Tibial artery (tissue), 4 donors: ENCODE measurements around the gene SEC16B.

Source experiments
- DNase-seq, 2 donors: peaks; one replicate each; pipeline ENCODE4 v3.0.0-alpha.2; 2019
- H3K27ac ChIP-seq, 2 donors: fragments of 200-600 bp; sonication (generic) in 1 of 2; 1 replicate in 1 of 2; 2 replicates in 1 of 2; pipeline ENCODE4 v1.5.1; 2018 to 2019; ENCODE audit warnings: mild to moderate bottlenecking in 1 of 2
- H3K27me3 ChIP-seq, 2 donors: fragments of 200-600 bp; sonication (generic) in 1 of 2; one replicate each; pipeline versions ENCODE4 v1.5.1 to v1.6.0; 2016 to 2019
- H3K36me3 ChIP-seq, 3 donors: fragments of 200-600 bp; sonication (generic) in 2 of 3; one replicate each; pipeline ENCODE4 v1.5.1; 2016 to 2019; ENCODE audit warnings: mild to moderate bottlenecking in 2 of 3
- H3K4me1 ChIP-seq, 4 donors: fragments of 200-600 bp; sonication (generic) in 2 of 4; 1 replicate in 3 of 4; 2 replicates in 1 of 4; pipeline ENCODE4 v1.5.1; 2016 to 2019
- H3K4me3 ChIP-seq, 2 donors: fragments of 200-600 bp; sonication (generic) in 1 of 2; 1 replicate in 1 of 2; 2 replicates in 1 of 2; pipeline ENCODE4 v1.5.1; 2018 to 2019; ENCODE audit warnings: mild to moderate bottlenecking in 2 of 2
- H3K9me3 ChIP-seq, 3 donors: fragments of 200-600 bp; sonication (generic) in 1 of 3; one replicate each; pipeline ENCODE4 v1.5.1; 2016 to 2019
- intact Hi-C: fragments of 100-400 bp; cut with DNase I; formaldehyde crosslinking; loops from one replicate; pipeline ENCODE4 v1.15.0; 2023; ENCODE audit warnings: low total_unique reads
- TF ChIP-seq, protein P1 (sequence below), 2 experiments: fragments of 200-600 bp in 1 of 2; fragments of 450-650 bp in 1 of 2; IDR thresholded peaks; one replicate each; pipeline ENCODE4 v1.5.1; 2017 to 2019; ENCODE audit warnings: antibody characterized with exemption in 2 of 2, mild to moderate bottlenecking in 1 of 2, moderate library complexity in 1 of 2

Gene SEC16B

DNA sequence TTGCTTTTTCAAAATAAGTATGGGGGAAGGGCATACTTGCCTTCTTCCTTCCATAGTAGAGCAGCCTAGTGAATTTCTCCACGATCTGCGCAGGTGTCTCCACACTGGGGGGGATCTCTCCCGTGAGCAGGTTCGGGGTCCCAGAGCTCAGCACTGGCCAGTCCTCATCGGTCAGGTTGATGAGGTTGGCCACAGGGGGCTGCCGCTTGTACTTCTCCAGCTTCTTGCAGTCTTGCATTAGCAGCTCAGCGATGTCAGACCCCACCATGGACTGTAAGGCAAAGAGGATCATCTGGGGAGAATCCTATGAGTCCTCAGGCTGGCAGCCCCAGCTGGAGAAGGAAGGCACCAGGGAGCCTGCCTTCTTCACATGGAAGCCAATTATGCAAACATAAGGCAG lies 11.8 kb downstream of the SEC16B start:
- intact Hi-C loops = no loop called here

DNA sequence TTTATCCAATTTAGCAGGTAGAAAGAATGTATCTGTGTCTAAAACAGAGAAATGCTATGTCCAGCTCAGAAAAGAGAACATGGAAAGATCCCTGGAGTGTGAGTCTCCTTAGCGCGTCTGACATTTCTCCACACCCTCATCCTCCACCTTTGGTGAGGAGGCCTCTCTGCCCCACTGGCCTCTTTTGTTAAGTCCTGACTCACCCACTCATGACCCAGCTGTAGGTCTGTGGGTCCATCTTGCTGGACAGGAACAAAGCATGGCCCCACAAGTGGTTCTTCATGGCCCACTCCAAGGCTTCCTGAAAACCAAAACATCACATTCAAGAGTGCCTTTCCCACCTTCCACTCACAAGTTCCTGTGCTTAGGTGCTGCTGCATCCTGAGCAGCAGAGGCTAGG lies 15.8 kb downstream of the SEC16B start:
- H3K4me1 ChIP-seq = no peaks in the 10 kb centered on the region
- no peaks in the 10 kb centered on the region for H3K27me3 ChIP-seq
- TF ChIP-seq, protein P1, sequence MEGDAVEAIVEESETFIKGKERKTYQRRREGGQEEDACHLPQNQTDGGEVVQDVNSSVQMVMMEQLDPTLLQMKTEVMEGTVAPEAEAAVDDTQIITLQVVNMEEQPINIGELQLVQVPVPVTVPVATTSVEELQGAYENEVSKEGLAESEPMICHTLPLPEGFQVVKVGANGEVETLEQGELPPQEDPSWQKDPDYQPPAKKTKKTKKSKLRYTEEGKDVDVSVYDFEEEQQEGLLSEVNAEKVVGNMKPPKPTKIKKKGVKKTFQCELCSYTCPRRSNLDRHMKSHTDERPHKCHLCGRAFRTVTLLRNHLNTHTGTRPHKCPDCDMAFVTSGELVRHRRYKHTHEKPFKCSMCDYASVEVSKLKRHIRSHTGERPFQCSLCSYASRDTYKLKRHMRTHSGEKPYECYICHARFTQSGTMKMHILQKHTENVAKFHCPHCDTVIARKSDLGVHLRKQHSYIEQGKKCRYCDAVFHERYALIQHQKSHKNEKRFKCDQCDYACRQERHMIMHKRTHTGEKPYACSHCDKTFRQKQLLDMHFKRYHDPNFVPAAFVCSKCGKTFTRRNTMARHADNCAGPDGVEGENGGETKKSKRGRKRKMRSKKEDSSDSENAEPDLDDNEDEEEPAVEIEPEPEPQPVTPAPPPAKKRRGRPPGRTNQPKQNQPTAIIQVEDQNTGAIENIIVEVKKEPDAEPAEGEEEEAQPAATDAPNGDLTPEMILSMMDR (IDR thresholded peaks at IDR 0.05) = no peak
- H3K36me3 ChIP-seq = peaks cover 0 to 40% (median 20%) of the 10 kb centered on the region in 3 donors
- no peak overlapping the region for H3K4me3 ChIP-seq
- no peak for DNase-seq
- intact Hi-C loops = no loop called here
- H3K9me3 ChIP-seq = no peaks in the 10 kb centered on the region
- no peak overlapping the region for H3K27ac ChIP-seq

More for the DNA sequence above, 11.8 kb downstream of the SEC16B start:
- Histone ChIP-seq H3K9me3 (no peaks in the 10 kb centered on the region), H3K27me3 (no peaks in the 10 kb centered on the region), H3K36me3 (peaks cover 0 to 49% (median 36%) of the 10 kb centered on the region in 3 donors), H3K27ac (no peak overlapping the region), H3K4me3 (no peak overlapping the region), H3K4me1 (no peaks in the 10 kb centered on the region)
- no peak for DNase-seq
- TF ChIP-seq, protein P1 (IDR thresholded peaks at IDR 0.05) = no peak

DNA sequence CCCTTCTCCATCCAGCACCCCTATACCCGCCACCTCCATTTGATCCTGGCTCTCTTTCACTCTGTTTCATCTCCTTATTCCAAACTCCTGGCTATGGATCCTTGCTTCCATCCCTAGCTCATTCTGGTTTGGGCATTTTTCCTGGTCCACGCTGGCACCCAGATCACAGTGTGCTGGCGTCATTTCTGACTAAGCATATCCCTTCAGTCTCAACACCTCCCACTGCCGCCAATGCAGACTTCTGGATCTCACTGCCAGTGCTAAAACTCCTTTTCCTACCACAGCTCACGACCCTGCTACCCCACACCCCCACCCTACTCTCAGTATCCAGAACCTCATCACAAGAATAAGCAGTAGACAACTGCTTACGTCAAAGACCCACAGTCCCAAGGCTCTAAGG lies 16.3 kb downstream of the SEC16B start:
- peaks cover 0 to 36% (median 20%) of the 10 kb centered on the region in 3 donors for H3K36me3 ChIP-seq

DNA sequence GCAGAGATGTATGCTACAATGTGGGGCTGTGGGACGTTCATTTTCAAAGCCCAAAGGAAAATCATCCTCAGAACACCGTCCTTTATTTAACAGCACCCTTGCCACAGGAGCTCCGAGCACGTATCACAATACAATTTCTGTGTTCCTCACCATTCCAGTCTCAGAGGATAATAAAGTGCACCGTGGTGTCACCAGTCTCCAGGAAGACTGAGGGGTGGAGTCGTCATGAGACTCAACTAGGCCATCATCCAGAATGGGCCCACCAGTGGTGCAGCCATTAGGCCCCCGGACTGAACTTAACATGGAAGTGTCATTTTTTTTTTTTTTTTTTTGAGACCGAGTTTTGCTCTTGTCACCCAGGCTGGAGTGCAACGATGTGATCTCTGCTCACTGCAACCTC lies 17.2 kb downstream of the SEC16B start:
- no peaks in the 10 kb centered on the region for H3K27me3 ChIP-seq
- peaks cover 0 to 28% (median 15%) of the 10 kb centered on the region in 3 donors for H3K36me3 ChIP-seq
- TF ChIP-seq, protein P1 (IDR thresholded peaks at IDR 0.05) = no peak
- no peak overlapping the region for H3K27ac ChIP-seq
- H3K9me3 ChIP-seq = no peaks in the 10 kb centered on the region
- intact Hi-C loops = no loop called here
- no peak overlapping the region for H3K4me3 ChIP-seq
- no peaks in the 10 kb centered on the region for H3K4me1 ChIP-seq
- no peak for DNase-seq

More for the DNA sequence above, 16.3 kb downstream of the SEC16B start:
- no peaks in the 10 kb centered on the region for H3K27me3 ChIP-seq
- intact Hi-C loops = no loop called here
- H3K4me1 ChIP-seq = no peaks in the 10 kb centered on the region
- no peak overlapping the region for H3K4me3 ChIP-seq
- H3K27ac ChIP-seq = no peak overlapping the region
- TF ChIP-seq, protein P1 (IDR thresholded peaks at IDR 0.05) = no peak
- no peaks in the 10 kb centered on the region for H3K9me3 ChIP-seq
- no peak for DNase-seq

DNA sequence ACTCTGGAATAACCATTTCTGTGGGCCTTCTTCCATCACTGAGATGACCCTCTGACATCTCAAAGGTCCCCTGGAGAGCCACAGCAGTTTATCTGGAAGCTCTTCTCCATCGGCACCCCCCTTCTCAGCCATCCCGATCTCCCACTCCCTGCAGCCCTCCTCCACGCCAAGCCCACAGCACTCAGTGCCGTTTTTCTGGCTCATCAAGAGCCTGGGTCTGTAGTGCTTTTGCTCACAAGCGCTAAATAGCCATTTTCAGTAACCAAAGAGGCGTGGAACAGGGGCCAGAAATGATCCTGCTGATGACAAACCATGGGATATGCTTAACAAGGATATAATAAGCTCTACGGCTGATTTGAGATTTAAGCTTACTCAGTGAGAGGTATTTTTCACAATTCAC lies 17.6 kb downstream of the SEC16B start:
- no peak overlapping the region for H3K4me3 ChIP-seq
- intact Hi-C loops = no loop called here
- no peaks in the 10 kb centered on the region for H3K27me3 ChIP-seq
- no peaks in the 10 kb centered on the region for H3K4me1 ChIP-seq
- no peak overlapping the region for H3K27ac ChIP-seq
- TF ChIP-seq, protein P1 (IDR thresholded peaks at IDR 0.05) = no peak
- DNase-seq = no peak
- H3K36me3 ChIP-seq = peaks cover 0 to 25% (median 12%) of the 10 kb centered on the region in 3 donors
- H3K9me3 ChIP-seq = no peaks in the 10 kb centered on the region

DNA sequence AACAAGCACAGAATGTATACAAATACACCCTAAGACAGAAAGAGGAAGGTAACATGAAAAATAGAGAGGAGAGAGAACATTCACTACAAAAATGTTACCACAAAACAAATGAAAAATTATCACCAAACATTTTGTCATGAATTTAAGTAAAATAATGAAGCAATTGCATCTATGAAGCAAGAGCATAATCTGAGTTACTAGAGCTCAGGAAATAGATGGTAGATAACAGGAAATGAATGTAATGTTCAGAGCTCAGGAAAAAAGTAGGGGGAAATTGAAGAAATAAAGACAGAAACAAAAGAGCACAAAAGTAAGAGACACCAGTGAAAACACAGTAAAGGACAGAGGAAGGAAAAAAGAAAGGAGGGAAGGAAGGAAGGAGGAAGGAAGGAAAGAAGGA lies 19.4 kb downstream of the SEC16B start:
- Histone ChIP-seq H3K36me3 (peaks cover 0 to 23% (median 11%) of the 10 kb centered on the region in 3 donors), H3K4me3 (no peak overlapping the region), H3K4me1 (no peaks in the 10 kb centered on the region), H3K27ac (no peak overlapping the region), H3K9me3 (no peaks in the 10 kb centered on the region), H3K27me3 (no peaks in the 10 kb centered on the region)
- intact Hi-C loops = no loop called here
- DNase-seq = no peak
- TF ChIP-seq, protein P1 (IDR thresholded peaks at IDR 0.05) = no peak
